IMR-90 (cell line): ENCODE measurements around the gene CWF19L2. TPM values are rescaled to one million over a fixed set of nuclear protein-coding genes. Genes with fewer than 3 reads are reported as not detected.

Source experiments
- ATAC-seq: fragments of 200-7000 bp; cut with Tn5 transposase; 2 replicates; pipeline ENCODE4 v1.9.1; 2020; ENCODE audit warnings: low read depth, mild to moderate bottlenecking, moderate library complexity
- BruUV-seq: library from RNA; stranded (reverse); fragments of 400-500 nt; replicated peaks from 2 replicates; lab custom pipeline; 2021; lab: Mats Ljungman, UMichigan
- CTCF ChIA-PET: fragments of 300-600 bp; formaldehyde crosslinking; extraction: SDS; loops from one replicate; lab custom pipeline; 2021; ENCODE audit warnings: antibody characterized with exemption; lab: Yijun Ruan, JAX
- POLR2A ChIA-PET: fragments of 300-600 bp; sonication (Branson Sonifier 250); formaldehyde crosslinking; loops from one replicate; lab custom pipeline; 2022; ENCODE audit warnings: antibody characterized with exemption; ENCODE audit not compliant: unreplicated experiment; lab: Charles Lee
- DNase-seq: peaks from one replicate; pipeline ENCODE4 v3.0.0; 2013
- H2AFZ ChIP-seq: replicated peaks from 2 replicates; pipeline ENCODE3; 2013; ENCODE audit warnings: low read length, mild to moderate bottlenecking; ENCODE audit not compliant: poor library complexity
- H2AK5ac ChIP-seq: 2 replicates; pipeline ENCODE4 v1.6.1; 2013; ENCODE audit warnings: low read depth, low read length, inconsistent platforms
- H2AK9ac ChIP-seq: replicated peaks from 2 replicates; pipeline ENCODE3; 2013; ENCODE audit warnings: mild to moderate bottlenecking, low read depth, low read length, moderate library complexity; ENCODE audit not compliant: poor library complexity
- H2BK120ac ChIP-seq: 2 replicates; pipeline ENCODE4 v1.6.1; 2013; ENCODE audit warnings: low read depth, low read length, inconsistent platforms
- H2BK15ac ChIP-seq: 3 replicates; pipeline ENCODE4 v1.6.1; 2013; ENCODE audit warnings: low read depth, low read length, inconsistent platforms
- H2BK20ac ChIP-seq: 2 replicates; pipeline ENCODE4 v1.6.1; 2013; ENCODE audit warnings: low read depth, mild to moderate bottlenecking, inconsistent platforms, low read length, moderate library complexity
- H2BK5ac ChIP-seq: 2 replicates; pipeline ENCODE4 v1.6.1; 2013; ENCODE audit warnings: mild to moderate bottlenecking, low read depth, low read length, inconsistent platforms; ENCODE audit not compliant: poor library complexity, severe bottlenecking
- H3K14ac ChIP-seq: replicated peaks from 2 replicates; pipeline ENCODE4 v1.6.1; 2013; ENCODE audit warnings: low read depth, low read length, inconsistent platforms
- H3K18ac ChIP-seq: 2 replicates; pipeline ENCODE4 v1.6.1; 2013; ENCODE audit warnings: low read depth, low read length, control low read depth
- H3K23ac ChIP-seq: 2 replicates; pipeline ENCODE4 v1.6.1; 2013; ENCODE audit warnings: low read depth, low read length, inconsistent platforms
- H3K27ac ChIP-seq: 2 replicates; pipeline ENCODE4 v1.5.1; 2013; ENCODE audit warnings: mild to moderate bottlenecking, control low read depth, low read length; ENCODE audit not compliant: insufficient read depth
- H3K27me3 ChIP-seq: 2 replicates; pipeline ENCODE4 v1.6.1; 2013; ENCODE audit warnings: low read length; ENCODE audit not compliant: control insufficient read depth, insufficient read depth
- H3K36me3 ChIP-seq: 2 replicates; pipeline ENCODE4 v1.6.1; 2013; ENCODE audit warnings: low read length, mixed read lengths; ENCODE audit not compliant: control insufficient read depth, insufficient read depth
- H3K4ac ChIP-seq: 2 replicates; pipeline ENCODE4 v1.6.1; 2013; ENCODE audit warnings: low read depth, low read length, inconsistent platforms
- H3K4me1 ChIP-seq: 2 replicates; pipeline ENCODE4 v1.6.1; 2013; ENCODE audit warnings: low read length, mixed read lengths; ENCODE audit not compliant: control insufficient read depth, insufficient read depth
- H3K4me2 ChIP-seq: 2 replicates; pipeline ENCODE4 v1.6.1; 2013; ENCODE audit warnings: low read depth, mild to moderate bottlenecking, control low read depth, low read length, moderate library complexity
- H3K4me3 ChIP-seq: 2 replicates; pipeline ENCODE4 v1.5.1; 2013; ENCODE audit warnings: low read depth, mild to moderate bottlenecking, control low read depth, low read length, moderate library complexity; ENCODE audit not compliant: insufficient read depth
- H3K56ac ChIP-seq: 2 replicates; pipeline ENCODE4 v1.6.1; 2013; ENCODE audit warnings: low read length, inconsistent platforms; ENCODE audit not compliant: insufficient read depth; ENCODE audit errors: extremely low read depth
- H3K79me1 ChIP-seq, 2 experiments: 2 replicates each; pipeline ENCODE4 v1.6.1; 2013; ENCODE audit warnings: low read length in 2 of 2, inconsistent platforms in 1 of 2, low read depth in 1 of 2
- H3K9ac ChIP-seq: 2 replicates; pipeline ENCODE4 v1.6.1; 2013; ENCODE audit warnings: low read depth, low read length, control low read depth
- H3K9me1 ChIP-seq: 2 replicates; pipeline ENCODE4 v1.6.1; 2013; ENCODE audit warnings: low read length, inconsistent platforms; ENCODE audit not compliant: insufficient read depth
- H3K9me3 ChIP-seq: 2 replicates; pipeline ENCODE4 v1.6.1; 2013; ENCODE audit warnings: low read length; ENCODE audit not compliant: control insufficient read depth, insufficient read depth
- H4K20me1 ChIP-seq: 2 replicates; pipeline ENCODE4 v1.6.1; 2013; ENCODE audit warnings: low read length, inconsistent platforms; ENCODE audit not compliant: insufficient read depth
- H4K5ac ChIP-seq: 2 replicates; pipeline ENCODE4 v1.6.1; 2013; ENCODE audit warnings: mild to moderate bottlenecking, low read depth, low read length, control low read depth
- H4K8ac ChIP-seq, 2 experiments: 2 replicates each; pipeline ENCODE4 v1.6.1; 2013; ENCODE audit warnings: low read depth in 2 of 2, low read length in 2 of 2, control low read depth in 1 of 2, inconsistent platforms in 1 of 2
- H4K91ac ChIP-seq: 2 replicates; pipeline ENCODE4 v1.6.1; 2013; ENCODE audit warnings: low read depth, low read length, inconsistent platforms; ENCODE audit not compliant: insufficient read depth
- BHLHE40 ChIP-seq: fragments of 150-350 bp; IDR thresholded peaks from 2 replicates; pipeline ENCODE4 v1.6.1; 2016; ENCODE audit warnings: mild to moderate bottlenecking, low read depth, low read length
- CEBPB ChIP-seq: IDR thresholded peaks from 2 replicates; pipeline ENCODE4 v1.6.1; 2012; ENCODE audit warnings: low read depth, low read length, improper control_type of control experiment
- CHD1 ChIP-seq: IDR thresholded peaks from 2 replicates; pipeline ENCODE4 v1.6.1; 2012; ENCODE audit warnings: low read depth, low read length, improper control_type of control experiment
- FOS ChIP-seq: fragments of 150-350 bp; IDR thresholded peaks from 2 replicates; pipeline ENCODE4 v1.6.1; 2016; ENCODE audit warnings: low read depth, low read length
- MAFK ChIP-seq: IDR thresholded peaks from 2 replicates; pipeline ENCODE4 v1.6.1; 2012; ENCODE audit warnings: low read depth, low read length, improper control_type of control experiment
- MAZ ChIP-seq: IDR thresholded peaks from 2 replicates; pipeline ENCODE4 v1.6.1; 2012; ENCODE audit warnings: low read depth, mild to moderate bottlenecking, low read length, improper control_type of control experiment, moderate library complexity, borderline replicate concordance
- MXI1 ChIP-seq: IDR thresholded peaks from 2 replicates; pipeline ENCODE4 v1.6.1; 2012; ENCODE audit warnings: low read depth, mild to moderate bottlenecking, low read length, moderate library complexity, borderline replicate concordance
- NFE2L2 ChIP-seq: fragments of 150-350 bp; IDR thresholded peaks from 2 replicates; pipeline ENCODE4 v1.6.1; 2016; ENCODE audit warnings: low read depth, mild to moderate bottlenecking, low read length
- POLR2A ChIP-seq: IDR thresholded peaks from 2 replicates; pipeline ENCODE4 v1.6.1; 2012; ENCODE audit warnings: mild to moderate bottlenecking, low read depth, low read length
- RAD21 ChIP-seq: IDR thresholded peaks from 2 replicates; pipeline ENCODE4 v1.6.1; 2012; ENCODE audit warnings: low read length, improper control_type of control experiment
- RCOR1 ChIP-seq: IDR thresholded peaks from 2 replicates; pipeline ENCODE4 v1.6.1; 2012; ENCODE audit warnings: mild to moderate bottlenecking, low read length, improper control_type of control experiment; ENCODE audit not compliant: insufficient replicate concordance
- RFX5 ChIP-seq: IDR thresholded peaks from 2 replicates; pipeline ENCODE4 v1.8.0; 2012; ENCODE audit warnings: low read depth, mild to moderate bottlenecking, low read length, moderate library complexity
- SMC3 ChIP-seq: fragments of 150-350 bp; IDR thresholded peaks from 2 replicates; pipeline ENCODE4 v1.6.1; 2016; ENCODE audit warnings: low read depth, mild to moderate bottlenecking, antibody characterized with exemption, low read length, moderate library complexity
- WGBS, 2 experiments: methylation state at CpG; one replicate each; pipeline versions ENCODE4 v1.1.5 to v1.1.7; 2013; ENCODE audit warnings: missing lambda C conversion rate in 2 of 2; ENCODE audit not compliant: insufficient read length in 1 of 2; ENCODE audit errors: extremely low coverage in 2 of 2; 5-methylcytosine and 5-hydroxymethylcytosine counted together
- dilution Hi-C: fragments of 300-500 bp; cut with HindIII; formaldehyde crosslinking; loops from one replicate; pipeline ENCODE4 v1.14.3; 2018; ENCODE audit warnings: low sequenced_read_pairs; ENCODE audit not compliant: unreplicated experiment
- in situ Hi-C: fragments of 300-500 bp; cut with MboI; formaldehyde crosslinking; loops from 3 replicates; pipeline ENCODE4 v1.14.3; 2019; ENCODE audit warnings: low sequenced_read_pairs, inconsistent platforms, mixed read lengths
- intact Hi-C: fragments of 100-400 bp; cut with micrococcal nuclease; formaldehyde crosslinking; loops from 2 replicates; pipeline ENCODE4 v1.10.0; 2022
- polyA plus RNA-seq, 3 experiments: library from polyadenylated mRNA; depleted of rRNA; stranded (reverse); fragments of >200 nt; gene quantifications; 2 replicates each; pipeline ENCODE4 v1.2.3, GENCODE V29; 2012; ENCODE audit warnings: low replicate concordance in 1 of 3
- total RNA-seq: library from RNA; depleted of rRNA; stranded (reverse); fragments of >200 nt; gene quantifications from 2 replicates; pipeline ENCODE4 v1.2.3, GENCODE V29; 2012
- TF ChIP-seq, protein P1 (sequence below): fragments of 150-350 bp; IDR thresholded peaks from 2 replicates; pipeline ENCODE4 v1.6.1; 2016; ENCODE audit warnings: low read depth, mild to moderate bottlenecking, low read length, moderate library complexity, borderline replicate concordance
- TF ChIP-seq, protein P2 (sequence below): conservative IDR thresholded peaks from 2 replicates; pipeline ENCODE4 v1.5.1; 2012; ENCODE audit warnings: mild to moderate bottlenecking, low read depth, low read length, improper control_type of control experiment
- TF ChIP-seq, protein P3 (sequence below): fragments of 150-350 bp; IDR thresholded peaks from 2 replicates; pipeline ENCODE4 v1.6.1; 2017; ENCODE audit warnings: mild to moderate bottlenecking, antibody characterized with exemption, low read length, low read depth

Gene CWF19L2
- total and polyA plus RNA-seq, 2 of the 4 experiments (the other 2 are of a cell fraction) = 1.7 to 3.8 TPM

DNA sequence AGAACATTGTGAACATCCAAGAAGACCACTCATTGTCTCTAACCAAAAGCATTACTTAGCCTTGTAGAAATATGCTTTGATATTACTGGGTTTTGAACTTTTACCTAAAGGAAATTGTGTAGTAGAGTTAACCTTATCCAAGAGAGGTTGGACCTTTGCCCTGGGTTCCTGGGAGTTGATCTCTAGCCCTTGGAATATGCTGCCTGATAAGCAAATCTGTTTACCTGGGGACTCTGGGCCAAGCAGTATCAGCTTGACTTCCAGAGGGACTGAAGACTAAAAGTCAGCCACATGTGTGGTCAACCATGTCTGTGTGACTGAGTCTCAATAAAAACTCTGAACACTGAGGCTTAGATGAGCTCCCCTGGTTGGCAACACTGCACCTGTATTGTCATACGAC is 44.1 kb upstream of the CWF19L2 start:
- H2AK5ac ChIP-seq = no peak overlapping the region
- no peak overlapping the region for H3K4me2 ChIP-seq
- H3K9ac ChIP-seq = no peak overlapping the region
- H3K56ac ChIP-seq = no peak overlapping the region
- H4K8ac ChIP-seq = no peak overlapping the region
- H4K91ac ChIP-seq = no peak overlapping the region
- H4K20me1 ChIP-seq = no peaks in the 10 kb centered on the region
- DNase-seq (no peak), ATAC-seq (no peak)
- intact Hi-C loops = no loop called here
- no peaks in the 10 kb centered on the region for H3K27me3 ChIP-seq
- H2AK9ac ChIP-seq = no peak overlapping the region
- H2BK120ac ChIP-seq = no peak overlapping the region
- no CpG with 5 or more reads among the region's 1 CpG for WGBS, 2 experiments
- no peak overlapping the region for H3K27ac ChIP-seq
- TF ChIP-seq MAZ = no peak
- TF ChIP-seq, protein P1, sequence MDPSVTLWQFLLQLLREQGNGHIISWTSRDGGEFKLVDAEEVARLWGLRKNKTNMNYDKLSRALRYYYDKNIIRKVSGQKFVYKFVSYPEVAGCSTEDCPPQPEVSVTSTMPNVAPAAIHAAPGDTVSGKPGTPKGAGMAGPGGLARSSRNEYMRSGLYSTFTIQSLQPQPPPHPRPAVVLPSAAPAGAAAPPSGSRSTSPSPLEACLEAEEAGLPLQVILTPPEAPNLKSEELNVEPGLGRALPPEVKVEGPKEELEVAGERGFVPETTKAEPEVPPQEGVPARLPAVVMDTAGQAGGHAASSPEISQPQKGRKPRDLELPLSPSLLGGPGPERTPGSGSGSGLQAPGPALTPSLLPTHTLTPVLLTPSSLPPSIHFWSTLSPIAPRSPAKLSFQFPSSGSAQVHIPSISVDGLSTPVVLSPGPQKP = no peak
- no peak for TF ChIP-seq NFE2L2
- no peak for TF ChIP-seq POLR2A
- TF ChIP-seq SMC3 = no peak
- TF ChIP-seq, protein P2, sequence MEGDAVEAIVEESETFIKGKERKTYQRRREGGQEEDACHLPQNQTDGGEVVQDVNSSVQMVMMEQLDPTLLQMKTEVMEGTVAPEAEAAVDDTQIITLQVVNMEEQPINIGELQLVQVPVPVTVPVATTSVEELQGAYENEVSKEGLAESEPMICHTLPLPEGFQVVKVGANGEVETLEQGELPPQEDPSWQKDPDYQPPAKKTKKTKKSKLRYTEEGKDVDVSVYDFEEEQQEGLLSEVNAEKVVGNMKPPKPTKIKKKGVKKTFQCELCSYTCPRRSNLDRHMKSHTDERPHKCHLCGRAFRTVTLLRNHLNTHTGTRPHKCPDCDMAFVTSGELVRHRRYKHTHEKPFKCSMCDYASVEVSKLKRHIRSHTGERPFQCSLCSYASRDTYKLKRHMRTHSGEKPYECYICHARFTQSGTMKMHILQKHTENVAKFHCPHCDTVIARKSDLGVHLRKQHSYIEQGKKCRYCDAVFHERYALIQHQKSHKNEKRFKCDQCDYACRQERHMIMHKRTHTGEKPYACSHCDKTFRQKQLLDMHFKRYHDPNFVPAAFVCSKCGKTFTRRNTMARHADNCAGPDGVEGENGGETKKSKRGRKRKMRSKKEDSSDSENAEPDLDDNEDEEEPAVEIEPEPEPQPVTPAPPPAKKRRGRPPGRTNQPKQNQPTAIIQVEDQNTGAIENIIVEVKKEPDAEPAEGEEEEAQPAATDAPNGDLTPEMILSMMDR = no peak
- TF ChIP-seq RFX5 = no peak
- no peak for TF ChIP-seq MXI1
- no peak for TF ChIP-seq CHD1
- TF ChIP-seq RCOR1 = no peak
- TF ChIP-seq RAD21 = no peak
- no peak for TF ChIP-seq BHLHE40
- no peak for TF ChIP-seq FOS
- TF ChIP-seq MAFK = no peak
- TF ChIP-seq, protein P3, sequence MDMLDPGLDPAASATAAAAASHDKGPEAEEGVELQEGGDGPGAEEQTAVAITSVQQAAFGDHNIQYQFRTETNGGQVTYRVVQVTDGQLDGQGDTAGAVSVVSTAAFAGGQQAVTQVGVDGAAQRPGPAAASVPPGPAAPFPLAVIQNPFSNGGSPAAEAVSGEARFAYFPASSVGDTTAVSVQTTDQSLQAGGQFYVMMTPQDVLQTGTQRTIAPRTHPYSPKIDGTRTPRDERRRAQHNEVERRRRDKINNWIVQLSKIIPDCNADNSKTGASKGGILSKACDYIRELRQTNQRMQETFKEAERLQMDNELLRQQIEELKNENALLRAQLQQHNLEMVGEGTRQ = no peak
- TF ChIP-seq CEBPB = no peak
- no peak overlapping the region for H3K18ac ChIP-seq
- H3K4me3 ChIP-seq = no peak overlapping the region
- H2BK5ac ChIP-seq = no peak overlapping the region
- POLR2A ChIA-PET = no interaction called here
- no peaks in the 10 kb centered on the region for H3K9me1 ChIP-seq
- no peak overlapping the region for H4K5ac ChIP-seq
- no peak overlapping the region for H2BK20ac ChIP-seq
- no peak overlapping the region for H3K4ac ChIP-seq
- dilution Hi-C loops = no loop called here
- CTCF ChIA-PET = interaction anchor here (0.6 kb wide), 1 partner anchor 11 kb away, joined by 3 read pairs; no protein-coding TSS in a partner anchor
- H3K9me3 ChIP-seq = no peaks in the 10 kb centered on the region
- H3K23ac ChIP-seq = no peak overlapping the region
- in situ Hi-C loops = no loop called here
- no peak overlapping the region for H3K14ac ChIP-seq
- no peaks in the 10 kb centered on the region for H3K4me1 ChIP-seq
- H3K79me1 ChIP-seq = no peaks in the 10 kb centered on the region
- no TSS peak for BruUV-seq
- no peak overlapping the region for H2BK15ac ChIP-seq
- H3K36me3 ChIP-seq = peaks cover 6% of the 10 kb centered on the region
- H2AFZ ChIP-seq = no peak overlapping the region
